HCT116 (cell line): ENCODE results near the gene MAP3K4.

Experiments
- CEBPB ChIP-seq: IDR thresholded peaks from 2 replicates; pipeline ENCODE4 v1.6.1; 2012; ENCODE audit warnings: low read depth
- CTCF ChIP-seq, 3 experiments: fragments of 200-600 bp in 1 of 3; sonication (generic) in 1 of 3; IDR thresholded peaks in 2 of 3; conservative IDR thresholded peaks in 1 of 3; 2 replicates each; pipeline ENCODE4 v1.5.1; 2012 to 2017; ENCODE audit warnings: low read depth in 2 of 3, low read length in 2 of 3, antibody characterized with exemption in 1 of 3, borderline replicate concordance in 1 of 3, control low read depth in 1 of 3, mild to moderate bottlenecking in 1 of 3, mixed read lengths in 1 of 3, mixed run types in 1 of 3, moderate library complexity in 1 of 3; ENCODE audit not compliant: insufficient read depth in 1 of 3
- POLR2A ChIP-seq: IDR thresholded peaks from 2 replicates; pipeline ENCODE4 v1.7.0; 2011; ENCODE audit warnings: borderline replicate concordance; ENCODE audit not compliant: insufficient read depth, insufficient read length; ENCODE audit errors: extremely low read depth

- TF ChIP-seq CTCF (IDR thresholded peaks at IDR 0.05 in 2 of 3, conservative IDR thresholded peaks at IDR 0.05 in 1 of 3; ENCODE audit: borderline replicate concordance in 1 of 3, insufficient read depth in 1 of 3, low read depth in 2 of 3, low read length in 2 of 3): no peak
- no peak for TF ChIP-seq POLR2A
- no peak for TF ChIP-seq CEBPB
Observed at GRCh38 chr6:161117308-161117707, 125.7 kb downstream of the MAP3K4 start.
